Measurements from ENCODE around the gene INTS2.
A peak's percentile ranks its signal among the peaks of the same experiment; 100 is the strongest.
"Not testable (repeated sequence)": the region's sequence is repeated elsewhere in the genome, so short reads cannot be mapped to it uniquely, and the experiment has no call there.

INTS2 gene

DNA sequence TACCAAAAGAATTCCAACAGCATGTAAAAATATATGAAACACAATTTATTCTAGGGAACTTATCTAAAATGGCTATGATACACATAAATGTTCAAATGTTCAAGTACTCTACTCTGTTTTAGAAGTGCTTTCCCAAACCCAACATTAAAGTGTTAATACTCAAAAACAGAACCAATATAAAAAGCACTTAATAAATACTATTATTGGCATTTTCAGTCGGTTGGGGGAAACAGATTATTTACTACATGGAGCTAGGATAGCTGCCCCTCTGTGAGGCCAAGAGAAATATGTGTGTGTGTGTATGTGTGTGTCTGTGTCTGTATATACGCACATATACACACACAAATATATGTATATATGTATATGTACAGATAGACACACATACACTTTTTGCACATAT is 32.4 kb downstream of the INTS2 start:
- no peak for DNase-seq

DNA sequence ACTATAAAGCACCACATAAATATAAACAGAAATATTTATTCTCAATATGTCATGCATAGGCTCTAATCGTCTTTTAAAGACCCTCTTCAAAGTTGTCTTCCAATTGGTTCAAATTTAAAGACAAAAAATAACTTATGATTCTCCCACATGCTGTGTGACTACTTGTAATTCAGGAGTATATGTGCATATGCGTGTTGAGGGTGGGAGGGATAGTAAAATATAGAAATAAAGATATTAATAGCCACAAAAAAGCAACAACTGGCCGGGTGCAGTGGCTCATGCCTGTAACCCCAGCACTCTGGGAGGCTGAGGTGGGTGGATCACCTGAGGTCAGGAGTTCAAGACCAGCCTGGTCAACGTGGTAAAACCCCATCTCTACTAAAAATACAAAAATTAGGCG is 33.5 kb downstream of the INTS2 start:
- DNase-seq, result not testable (repeated sequence)

DNA sequence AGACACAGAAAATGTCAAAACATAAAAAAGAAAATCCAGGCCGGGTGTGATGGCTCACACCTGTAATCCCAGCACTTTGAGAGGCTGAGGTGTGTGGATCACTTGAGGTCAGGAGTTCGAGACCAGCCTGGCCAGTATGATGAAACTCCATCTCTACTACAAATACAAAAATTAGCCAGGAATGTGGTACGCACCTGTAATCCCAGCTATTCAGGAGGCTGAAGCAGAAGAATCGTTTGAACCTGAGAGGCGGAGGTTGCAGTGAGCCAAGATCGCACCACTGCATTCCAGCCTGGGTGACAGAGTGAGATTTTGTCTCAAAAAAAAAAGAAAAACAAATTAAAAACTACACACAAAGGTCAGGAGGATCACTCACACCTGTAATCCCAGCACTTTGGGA is 40.0 kb downstream of the INTS2 start:
- DNase-seq, result not testable (repeated sequence)

DNA sequence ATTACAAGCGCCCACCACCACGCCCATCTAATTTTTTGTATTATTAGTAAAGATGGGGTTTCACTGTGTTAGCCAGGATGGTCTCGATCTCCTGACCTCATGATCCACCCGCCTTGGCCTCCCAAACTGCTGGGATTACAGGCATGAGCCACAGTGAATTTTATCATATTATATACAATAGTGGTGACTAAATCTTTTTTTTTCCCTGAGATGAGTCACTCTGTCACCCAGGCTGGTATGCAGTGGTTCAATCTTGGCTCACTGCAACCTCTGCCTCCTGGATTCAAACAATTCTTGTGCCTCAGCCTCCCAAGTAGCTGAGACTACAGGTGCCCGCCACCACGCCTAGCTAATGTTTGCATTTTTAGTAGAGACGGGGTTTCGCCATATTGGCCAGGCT is 41.9 kb downstream of the INTS2 start:
- DNase-seq, result peak; percentile 16

DNA sequence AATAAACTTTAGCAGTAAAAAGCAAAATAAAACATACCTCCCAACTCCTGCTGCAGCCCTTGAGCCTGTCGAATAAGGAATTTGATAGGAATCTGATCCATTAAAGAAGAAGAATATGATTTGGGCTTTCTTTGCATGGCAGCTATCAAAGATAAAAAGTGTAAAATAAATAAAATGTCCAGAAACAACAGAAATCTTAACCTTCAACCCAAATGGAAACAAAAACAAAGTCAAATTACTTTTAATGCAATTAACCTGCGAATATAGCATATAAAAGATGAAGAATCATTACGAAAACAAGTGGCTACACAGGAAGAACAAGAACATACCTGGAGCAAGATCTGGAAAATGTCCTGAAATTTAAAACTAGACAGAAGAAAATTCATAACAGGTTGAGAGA is 42.9 kb downstream of the INTS2 start:
- no peak for DNase-seq

DNA sequence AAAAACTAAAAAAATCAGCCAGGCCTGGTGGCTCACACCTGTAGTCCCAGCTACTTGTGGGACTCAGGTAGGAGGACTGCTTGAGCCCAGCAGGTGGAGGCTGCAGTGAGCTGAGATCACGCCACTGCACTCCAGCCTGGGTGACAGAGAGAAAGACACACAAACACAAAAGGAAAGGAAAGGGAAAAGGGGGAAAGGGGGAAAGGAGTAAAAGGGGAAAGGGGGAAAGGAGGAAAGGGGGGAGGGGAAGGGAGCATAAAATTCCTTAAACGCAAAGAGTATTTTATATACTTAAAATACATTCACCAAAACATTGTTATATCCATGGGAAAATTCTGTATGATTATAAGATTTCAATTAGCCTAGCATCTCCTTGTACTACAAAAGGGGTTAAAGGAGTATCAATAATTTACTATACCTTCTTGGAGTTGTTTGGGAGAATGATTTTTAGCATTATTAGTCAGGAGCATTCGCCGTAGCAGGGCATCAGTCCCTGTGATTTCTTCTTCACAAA is 47.1 kb downstream of the INTS2 start:
- DNase-seq, result no peak

DNA sequence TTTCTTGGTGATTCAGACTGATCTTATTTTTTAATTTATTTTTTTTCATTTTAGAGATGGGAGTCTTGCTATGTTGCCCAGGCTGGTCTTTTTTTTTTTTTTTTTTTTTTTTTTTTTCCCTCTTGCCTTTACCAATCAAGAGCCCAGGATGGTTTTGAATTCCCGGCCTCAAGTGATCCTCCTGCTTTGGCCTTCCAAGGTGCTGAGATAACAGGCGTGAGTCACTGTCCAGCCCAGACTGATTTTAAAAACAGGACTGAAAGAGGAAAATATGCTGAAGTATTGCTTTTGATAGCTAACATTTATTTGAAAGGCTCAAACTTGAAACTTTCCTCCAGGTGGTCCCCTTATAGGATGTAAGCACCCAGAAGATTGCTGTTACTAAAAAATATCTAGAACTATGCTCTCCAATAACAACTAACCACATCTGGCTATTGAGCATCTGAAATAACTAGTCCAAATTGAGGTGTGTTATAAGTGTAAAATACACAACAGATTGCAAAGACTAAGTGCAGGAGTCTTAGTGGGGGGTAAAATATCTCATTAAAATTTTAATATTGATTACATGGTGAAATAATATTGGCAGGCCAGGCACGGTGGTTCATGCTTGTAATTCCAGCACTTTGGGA is 48.7 kb downstream of the INTS2 start:
- DNase-seq, result no peak

DNA sequence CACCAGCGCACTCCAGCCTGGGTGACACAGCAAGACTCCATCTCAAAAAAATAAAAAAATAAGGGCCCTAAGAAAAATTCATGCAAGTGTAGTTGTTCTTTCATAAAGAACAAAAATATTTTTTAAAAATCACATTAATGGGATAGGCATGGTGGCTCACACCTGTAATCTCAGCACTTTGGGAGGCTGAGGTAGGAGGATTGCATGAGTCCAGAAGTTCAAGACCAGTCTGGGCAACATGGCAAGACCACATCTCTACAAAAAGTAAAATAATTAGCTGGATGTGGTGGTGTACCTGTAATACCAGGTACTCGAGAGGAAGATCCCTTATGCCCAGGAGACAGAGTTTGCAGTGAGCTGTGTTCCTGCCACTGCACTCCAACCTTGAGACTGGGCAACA is 49.3 kb downstream of the INTS2 start:
- DNase-seq, result no peak

DNA sequence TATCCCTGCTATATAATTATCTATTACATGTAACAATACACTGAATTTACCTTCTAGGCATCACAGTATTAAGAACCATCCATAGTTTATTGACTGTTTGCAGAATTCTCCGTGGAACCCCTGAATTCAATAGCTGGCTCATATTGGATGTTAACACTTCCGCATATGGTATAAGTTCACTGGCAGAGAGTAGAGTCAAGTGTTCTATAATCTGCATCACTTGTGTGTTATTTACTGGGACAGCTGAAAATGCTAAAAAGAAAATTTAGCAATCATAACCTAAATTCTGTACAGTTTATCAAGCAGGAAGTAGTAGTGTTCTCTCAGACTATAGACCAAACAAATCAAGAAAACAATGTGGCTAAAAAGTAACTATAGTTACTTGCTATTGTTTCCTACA is 49.9 kb downstream of the INTS2 start:
- no peak for DNase-seq

DNA sequence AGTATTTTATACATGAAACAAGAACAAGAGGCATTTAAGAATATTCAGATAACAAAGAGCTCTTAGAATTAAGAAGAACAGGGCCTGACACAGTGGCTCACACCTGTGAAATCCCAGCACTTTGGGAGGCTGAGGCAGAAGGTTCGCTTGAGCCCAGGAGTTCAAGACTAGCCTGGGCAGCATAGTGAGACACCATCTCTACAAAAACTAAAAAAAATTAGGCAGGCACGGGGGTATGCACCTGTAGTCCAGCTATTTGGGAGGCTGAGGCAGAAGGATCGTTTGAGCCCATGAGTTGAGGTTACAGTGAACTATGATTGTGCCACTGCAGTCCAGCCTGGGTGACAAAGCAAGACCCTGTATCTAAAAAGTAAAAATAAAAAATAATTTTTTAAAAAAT is 52.0 kb downstream of the INTS2 start:
- DNase-seq, result no peak

DNA sequence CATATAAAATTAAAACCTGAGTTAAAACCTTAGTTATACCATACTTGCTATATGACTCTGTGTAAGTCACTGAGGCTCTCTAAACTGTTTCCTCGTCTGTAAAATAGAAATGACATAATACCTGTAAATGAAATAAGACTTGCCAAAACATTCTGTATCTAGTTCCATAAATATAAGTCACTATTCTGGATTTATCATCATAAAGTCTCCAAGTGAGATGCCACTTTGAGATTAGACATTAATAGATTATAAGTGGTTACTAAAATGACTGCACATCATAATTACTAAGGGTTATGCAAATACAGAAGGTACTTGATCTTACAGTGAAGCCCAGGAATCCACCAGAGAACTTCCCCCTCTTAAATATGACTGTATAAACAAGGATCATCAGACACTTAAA is 52.5 kb downstream of the INTS2 start:
- DNase-seq, result no peak

DNA sequence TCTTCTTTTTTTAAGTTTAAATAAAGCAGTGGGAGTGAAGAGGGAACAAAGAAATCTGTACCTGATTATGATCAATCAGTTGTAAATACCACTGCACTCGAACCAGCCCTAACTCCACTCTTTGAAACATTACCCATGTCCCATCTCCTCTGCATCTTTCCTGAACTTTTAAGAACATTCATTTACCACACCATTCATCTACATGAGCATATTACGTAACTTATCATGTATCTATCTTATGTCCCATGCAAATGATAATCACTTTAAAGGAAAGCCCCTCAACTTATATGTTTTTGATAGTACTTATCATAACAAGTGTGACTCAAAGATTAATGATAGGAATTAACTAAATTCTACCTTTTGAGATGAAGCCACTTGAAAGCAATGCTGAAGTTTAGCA is 53.7 kb downstream of the INTS2 start:
- DNase-seq, result no peak

DNA sequence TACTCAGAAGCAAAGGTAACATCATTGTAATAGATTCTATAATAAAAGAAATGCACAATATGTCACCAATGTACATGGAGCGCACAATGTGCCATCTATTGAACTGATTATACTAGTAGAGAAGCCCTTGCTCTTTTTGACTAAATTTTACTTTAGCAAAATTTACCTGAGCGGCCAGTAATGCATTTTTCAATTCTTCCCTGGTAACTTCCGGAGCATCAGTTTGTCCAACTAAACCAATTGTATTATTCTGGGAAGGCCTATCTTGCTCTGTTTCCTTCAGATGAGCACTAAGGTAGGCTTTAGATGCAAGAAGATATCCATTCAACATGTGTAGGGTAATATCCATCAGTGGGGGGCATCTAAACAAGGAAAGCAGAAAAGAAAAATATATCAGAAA is 55.7 kb downstream of the INTS2 start:
- no peak for DNase-seq

DNA sequence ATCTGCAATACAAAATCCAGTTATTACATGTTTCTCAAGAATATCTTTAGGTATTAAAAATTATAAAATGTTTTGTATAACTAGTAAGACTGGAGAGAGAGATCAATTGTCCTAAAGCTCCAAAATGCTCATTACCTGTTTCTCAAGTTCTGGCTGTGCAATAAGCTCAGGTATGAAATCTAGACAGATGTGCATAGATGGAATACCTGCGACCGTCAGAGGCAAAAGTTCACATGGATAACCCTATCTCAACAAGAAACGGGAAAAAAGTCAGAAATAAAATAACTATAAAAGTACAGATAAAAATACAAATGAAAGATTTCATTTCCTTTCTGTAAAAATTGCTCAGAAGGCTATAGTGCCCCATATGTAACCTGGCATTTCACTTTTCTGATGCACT is 58.6 kb downstream of the INTS2 start:
- no peak for DNase-seq

DNA sequence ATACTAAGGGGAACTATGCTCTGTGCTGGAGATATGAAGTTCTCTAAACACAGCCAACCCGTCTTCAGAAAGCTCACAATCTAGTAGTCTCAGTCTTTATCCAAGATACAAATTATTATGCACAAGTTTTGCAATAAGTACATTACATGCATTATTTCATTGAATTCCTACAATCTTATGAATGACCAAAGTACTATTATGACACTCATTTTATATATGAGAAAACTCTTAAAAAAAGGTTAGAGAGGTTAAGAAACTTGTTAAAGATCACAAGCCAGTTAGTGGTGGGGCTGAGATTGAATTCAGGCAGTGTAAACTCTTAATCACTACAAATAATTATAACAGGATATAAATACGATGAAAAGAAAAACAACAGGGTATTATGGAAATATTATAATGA is 59.7 kb downstream of the INTS2 start:
- DNase-seq, result no peak

DNA sequence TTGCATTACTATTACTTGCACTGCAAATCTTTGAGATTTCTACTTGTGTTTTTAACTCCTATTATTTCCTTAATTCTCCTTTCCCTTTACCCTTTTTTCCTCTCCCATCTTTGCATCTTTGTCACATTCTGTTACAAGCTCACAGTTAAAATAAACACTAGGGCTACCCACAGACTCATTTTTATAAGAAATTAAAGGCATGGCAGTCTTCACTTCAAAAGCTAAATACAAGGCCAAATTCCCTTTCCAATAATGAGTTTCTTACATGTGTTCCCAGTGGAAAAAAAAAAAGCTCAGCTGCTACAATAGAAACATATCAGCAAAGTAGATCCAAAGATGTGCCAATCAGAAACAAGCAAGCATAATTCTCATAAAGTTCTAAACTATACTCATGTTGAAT is 60.7 kb downstream of the INTS2 start:
- DNase-seq, result no peak

DNA sequence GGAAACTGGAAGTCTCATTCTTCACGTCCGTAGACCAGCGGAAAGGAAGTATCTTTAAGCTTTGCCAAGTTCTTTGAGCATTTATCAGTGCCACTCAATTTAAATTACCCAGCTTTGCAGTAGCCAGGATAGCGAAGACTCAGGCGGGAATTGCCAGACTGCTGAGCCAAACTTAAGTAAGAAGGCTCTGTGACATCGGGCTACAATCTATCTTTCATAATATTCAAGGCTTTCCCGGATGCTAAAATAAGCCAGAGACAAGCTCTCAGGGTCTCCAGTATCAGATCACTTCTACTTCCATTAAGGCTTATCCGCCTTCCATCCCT is 64.0 kb downstream of the INTS2 start:
- DNase-seq, result no peak

DNA sequence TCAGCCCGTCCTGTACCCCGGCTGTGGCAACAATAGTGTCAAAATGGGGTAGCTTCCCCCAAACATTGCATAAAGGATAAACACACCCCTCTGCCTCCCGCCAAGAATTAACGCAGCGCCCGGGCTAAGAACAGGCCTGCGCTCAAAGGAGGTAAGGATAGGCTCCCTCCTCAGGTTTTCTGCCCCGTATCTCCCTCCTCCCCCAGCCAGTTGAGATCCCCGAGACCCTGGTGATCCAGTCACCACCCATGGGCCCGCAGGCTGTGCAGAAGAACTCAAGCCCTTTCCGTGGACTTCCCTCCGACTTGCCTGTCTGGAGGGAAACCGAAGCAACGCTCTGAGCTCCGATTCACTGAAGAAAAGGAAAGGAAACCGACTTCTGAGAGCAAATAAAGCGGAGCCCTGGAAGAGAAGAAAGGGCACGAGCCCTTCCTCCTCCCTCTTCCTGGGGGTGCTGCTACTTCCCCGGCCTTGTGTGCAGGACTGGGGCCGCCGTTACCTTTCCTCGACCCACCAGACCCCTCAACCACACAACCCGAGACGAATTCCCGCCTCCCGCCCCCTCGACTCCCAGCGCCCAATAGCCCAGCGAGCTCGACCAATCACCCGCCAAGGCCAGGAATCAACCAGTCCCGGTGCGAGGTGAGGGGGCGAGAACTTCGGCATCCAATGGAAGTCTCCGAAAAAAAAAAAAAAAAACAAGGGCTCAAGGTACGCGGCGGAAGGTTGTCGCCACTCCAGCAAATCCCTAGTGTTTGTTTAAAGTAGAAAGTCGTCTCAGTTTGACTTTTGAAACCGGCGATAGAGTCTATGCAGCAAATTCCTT is 64.6 kb downstream of the INTS2 start, which contains the start of gene BRIP1:
TSS of gene BRIP1 (minus strand) at position 554 of the 826 bp plus-strand sequence. CDS start 1,989 bp downstream, outside the sequence.
- peak; percentile 94 for DNase-seq

DNA sequence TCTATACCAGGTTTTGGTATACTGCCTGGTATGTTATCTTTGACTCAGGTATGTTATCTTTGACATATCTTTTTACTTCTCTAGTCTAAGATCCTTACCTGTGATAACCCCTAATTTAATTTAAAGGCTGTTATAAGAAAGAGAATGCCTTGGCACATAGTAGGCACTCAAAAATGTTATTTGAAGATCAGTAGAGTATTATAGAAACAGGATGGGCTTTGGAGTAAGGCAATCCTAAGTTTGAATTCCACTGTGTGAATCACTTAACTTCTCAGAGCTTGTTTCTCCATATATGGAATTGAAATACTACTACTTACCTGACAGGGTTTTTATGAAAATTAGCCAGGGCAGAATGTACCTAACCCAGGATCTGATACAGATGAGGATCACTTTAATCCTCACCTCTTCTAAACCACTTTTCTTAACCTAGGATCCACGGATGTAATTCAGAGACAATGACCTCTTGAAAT is 65.6 kb downstream of the INTS2 start:
- peak; percentile 48 for DNase-seq

DNA sequence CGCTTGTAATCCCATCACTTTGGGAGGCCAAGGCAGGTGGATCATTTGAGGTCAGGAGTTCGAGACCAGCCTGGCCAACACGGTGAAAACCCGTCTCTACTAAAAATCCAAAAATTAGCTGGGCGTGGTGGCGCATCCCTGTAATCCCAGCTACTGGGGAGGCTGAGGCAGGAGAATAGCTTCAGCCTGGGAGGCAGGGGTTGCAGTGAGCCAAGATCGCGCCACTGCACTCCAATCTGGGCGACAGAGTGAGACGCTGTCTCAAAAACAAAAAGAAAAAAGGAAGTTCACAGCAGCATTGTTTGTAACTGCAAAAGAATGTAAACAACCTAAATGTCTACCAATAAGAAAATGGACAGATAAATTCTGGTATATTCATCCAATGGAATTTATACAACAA is 67.4 kb downstream of the INTS2 start:
- not testable (repeated sequence) for DNase-seq

DNA sequence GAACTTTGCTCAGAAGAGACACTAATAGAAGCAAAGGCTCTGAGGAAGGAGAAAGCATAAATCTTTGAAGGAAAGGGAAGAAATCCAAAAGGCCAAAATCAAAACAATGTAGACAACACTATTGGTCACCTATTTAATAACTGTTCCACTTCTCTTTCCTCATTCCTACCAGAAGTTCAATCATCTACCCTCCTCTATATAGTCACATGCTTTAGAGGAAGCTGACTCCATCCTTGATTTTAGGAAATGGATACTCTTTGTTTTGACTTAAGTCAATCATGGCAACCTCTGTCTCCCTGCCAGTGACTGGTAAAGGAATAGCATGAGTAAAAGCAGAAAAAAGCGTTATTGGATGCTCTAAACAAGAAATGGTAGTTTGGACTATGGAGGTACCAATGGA is 71.7 kb downstream of the INTS2 start:
- DNase-seq, result no peak

DNA sequence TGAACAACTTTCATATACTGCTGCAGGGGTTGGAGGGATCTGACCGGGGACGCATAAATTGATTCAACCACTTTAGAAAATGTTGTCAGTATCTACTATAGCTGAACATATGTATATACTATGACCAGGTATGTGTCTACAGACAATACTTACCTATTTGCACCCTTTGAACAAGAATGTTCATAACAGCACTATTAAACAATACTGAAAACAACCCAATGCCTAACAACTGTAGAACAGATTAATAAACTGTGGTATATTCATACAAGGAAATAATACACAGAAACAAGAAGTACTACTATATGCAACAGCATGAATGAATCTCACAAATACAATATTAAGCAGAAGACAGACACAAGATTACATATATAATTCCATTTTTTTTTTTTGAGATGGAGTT is 74.9 kb downstream of the INTS2 start:
- no peak for DNase-seq

DNA sequence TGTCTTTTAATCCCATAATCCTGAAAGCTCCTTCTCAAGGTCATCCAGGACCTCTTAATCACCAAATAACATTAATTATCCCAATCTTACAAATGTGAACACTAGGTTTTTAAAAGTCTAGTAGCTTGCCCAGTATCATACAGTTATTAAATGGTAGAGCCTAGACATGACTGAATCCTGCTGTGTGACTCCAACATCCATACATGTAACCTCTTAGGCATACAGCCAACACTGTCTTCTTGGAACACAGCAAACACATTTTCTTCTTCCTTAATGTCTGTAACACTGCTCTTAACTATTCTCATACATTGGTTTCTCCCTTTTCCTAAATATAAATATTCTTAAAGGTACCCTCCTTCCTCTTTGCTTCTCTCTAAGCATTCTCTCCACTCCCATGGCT is 78.1 kb downstream of the INTS2 start:
- peak; percentile 43 for DNase-seq

DNA sequence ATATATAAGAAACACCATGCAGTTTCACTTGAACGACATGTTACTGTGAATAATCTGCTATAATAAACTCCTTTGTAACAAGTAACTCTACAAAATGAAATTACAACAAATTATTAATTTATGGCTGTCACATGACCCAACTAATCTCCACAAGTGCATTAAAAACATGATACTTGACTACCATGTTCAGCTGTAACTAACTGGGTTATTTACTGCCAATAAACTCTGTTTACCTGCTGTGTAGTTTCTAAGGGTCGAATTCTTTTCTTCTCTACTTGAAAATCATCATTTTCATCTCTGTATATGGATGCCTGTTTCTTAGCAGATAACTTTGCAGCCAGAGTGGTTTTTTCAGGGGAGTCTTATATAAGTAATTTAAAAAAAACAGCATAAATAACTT is 78.9 kb downstream of the INTS2 start:
- no peak for DNase-seq

DNA sequence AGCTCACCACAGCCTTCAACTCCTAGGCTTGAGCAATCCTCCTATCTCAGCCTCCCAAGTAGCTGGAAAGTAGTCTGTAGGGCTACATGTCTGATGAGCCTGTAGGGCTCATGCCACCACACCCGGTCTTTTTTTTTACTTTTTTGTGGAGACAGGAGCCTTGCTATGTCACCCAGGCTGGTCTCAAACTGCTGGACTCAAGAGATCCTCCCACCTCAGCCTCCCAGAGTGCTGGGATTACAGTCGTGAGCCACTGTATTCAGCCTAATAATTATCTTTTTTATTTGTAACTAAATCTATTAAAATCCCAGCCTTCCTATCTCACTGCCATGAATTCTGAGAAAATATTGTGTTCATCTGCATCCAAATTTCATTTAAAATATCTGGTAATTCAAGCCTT is 79.5 kb downstream of the INTS2 start:
- no peak for DNase-seq

All from fibroblast of upper back skin (primary cell).